ENCODE results near the gene STARD10. TPM values are rescaled to one million over a fixed set of nuclear protein-coding genes. Genes with fewer than 3 reads are reported as not detected.

STARD10 gene
- total and polyA plus RNA-seq, 11 donors: 35.2 to 237 (median 55.2) TPM

- no peaks in the 10 kb centered on the region for H3K9me3 ChIP-seq
- peak; percentile 79 to 84 (median 81) for ATAC-seq
- H3K27me3 ChIP-seq: no peaks in the 10 kb centered on the region
- intact Hi-C loops (cut with DNase I): loop anchor here in 6 of 10 donors (5.0 to 10.0 kb wide), 7 partner anchors 90 to 563 kb away; partner anchors contain the start of genes ATG16L2 (in 1 of the 6), FCHSD2 (in 1 of the 6) and P2RY6 (in 1 of the 6)
- H3K36me3 ChIP-seq: peaks cover 0 to 38% (median 5%) of the 10 kb centered on the region in 9 donors
- TF ChIP-seq POLR2A (IDR thresholded peaks at IDR 0.05): peak in 1 of 2 donors; percentile 66
- TF ChIP-seq, protein P1, sequence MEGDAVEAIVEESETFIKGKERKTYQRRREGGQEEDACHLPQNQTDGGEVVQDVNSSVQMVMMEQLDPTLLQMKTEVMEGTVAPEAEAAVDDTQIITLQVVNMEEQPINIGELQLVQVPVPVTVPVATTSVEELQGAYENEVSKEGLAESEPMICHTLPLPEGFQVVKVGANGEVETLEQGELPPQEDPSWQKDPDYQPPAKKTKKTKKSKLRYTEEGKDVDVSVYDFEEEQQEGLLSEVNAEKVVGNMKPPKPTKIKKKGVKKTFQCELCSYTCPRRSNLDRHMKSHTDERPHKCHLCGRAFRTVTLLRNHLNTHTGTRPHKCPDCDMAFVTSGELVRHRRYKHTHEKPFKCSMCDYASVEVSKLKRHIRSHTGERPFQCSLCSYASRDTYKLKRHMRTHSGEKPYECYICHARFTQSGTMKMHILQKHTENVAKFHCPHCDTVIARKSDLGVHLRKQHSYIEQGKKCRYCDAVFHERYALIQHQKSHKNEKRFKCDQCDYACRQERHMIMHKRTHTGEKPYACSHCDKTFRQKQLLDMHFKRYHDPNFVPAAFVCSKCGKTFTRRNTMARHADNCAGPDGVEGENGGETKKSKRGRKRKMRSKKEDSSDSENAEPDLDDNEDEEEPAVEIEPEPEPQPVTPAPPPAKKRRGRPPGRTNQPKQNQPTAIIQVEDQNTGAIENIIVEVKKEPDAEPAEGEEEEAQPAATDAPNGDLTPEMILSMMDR (IDR thresholded peaks at IDR 0.05): no peak
- peak; percentile 91 to 94 (median 92) for DNase-seq
- H3K4me1 ChIP-seq: peaks cover 3 to 84% (median 47%) of the 10 kb centered on the region in 12 donors
- peak overlapping the region; percentile 82 to 98 (median 92) for H3K27ac ChIP-seq
- WGBS, 4 donors: 0 to 1% (median 0%) methylated on average over 8 to 10 of the region's 10 CpGs
- peak overlapping the region; percentile 25 to 86 (median 71) for H3K4me3 ChIP-seq
Measured at GRCh38 chr11:72722050-72722748, 71.6 kb downstream of the STARD10 start.

- Histone ChIP-seq H3K4me3 (peak overlapping the region; percentile 25 to 86 (median 71)), H3K4me1 (peaks cover 3 to 87% (median 49%) of the 10 kb centered on the region in 12 donors), H3K36me3 (peaks cover 0 to 41% (median 8%) of the 10 kb centered on the region in 9 donors), H3K27ac (peak overlapping the region; percentile 82 to 98 (median 92)), H3K9me3 (no peaks in the 10 kb centered on the region), H3K27me3 (no peaks in the 10 kb centered on the region)
- TF ChIP-seq, protein P1 (IDR thresholded peaks at IDR 0.05): no peak
- TF ChIP-seq POLR2A (IDR thresholded peaks at IDR 0.05): no peak
- DNase-seq (peak in 3 of 5 donors; percentile 52 to 73 (median 70)), ATAC-seq (peak in 3 of 4 donors; percentile 10 to 32 (median 19))
- 1 to 19% (median 3%) methylated on average over 13 of the region's 13 CpGs for WGBS, 4 donors
- intact Hi-C loops (cut with DNase I): loop anchor here in 6 of 10 donors (5.0 to 10.0 kb wide), 7 partner anchors 91 to 563 kb away; partner anchors contain the start of genes ATG16L2 (in 1 of the 6), FCHSD2 (in 1 of the 6) and P2RY6 (in 1 of the 6)
Measured at GRCh38 chr11:72721689-72722049, 72.2 kb downstream of the STARD10 start.

- Histone ChIP-seq H3K4me1 (peaks cover 3 to 91% (median 53%) of the 10 kb centered on the region in 12 donors), H3K9me3 (no peaks in the 10 kb centered on the region), H3K27ac (peak overlapping the region; percentile 82 to 98 (median 92)), H3K27me3 (no peaks in the 10 kb centered on the region), H3K36me3 (peaks cover 0 to 41% (median 6%) of the 10 kb centered on the region in 9 donors), H3K4me3 (peak overlapping the region; percentile 25 to 86 (median 71))
- WGBS, 4 donors: 6 to 14% (median 10%) methylated on average over 3 of the region's 3 CpGs
- intact Hi-C loops (cut with DNase I): loop anchor here in 6 of 10 donors (5.0 to 10.0 kb wide), 7 partner anchors 91 to 564 kb away; partner anchors contain the start of genes ATG16L2 (in 1 of the 6), FCHSD2 (in 1 of the 6) and P2RY6 (in 1 of the 6)
- DNase-seq (peak in 2 of 5 donors; percentile 13 to 21), ATAC-seq (no peak)
- TF ChIP-seq POLR2A (IDR thresholded peaks at IDR 0.05): no peak
- TF ChIP-seq, protein P1 (IDR thresholded peaks at IDR 0.05): no peak
Measured at GRCh38 chr11:72721276-72721675, 72.6 kb downstream of the STARD10 start.

GRCh38 chr11:72720784-72721183 is 73.1 kb downstream of the STARD10 start:
- peaks cover 3 to 96% (median 56%) of the 10 kb centered on the region in 12 donors for H3K4me1 ChIP-seq

More at GRCh38 chr11:72720784-72721183, 73.1 kb downstream of the STARD10 start:
- H3K9me3 ChIP-seq: no peaks in the 10 kb centered on the region
- 44 to 76% (median 59%) methylated on average over 4 of the region's 4 CpGs for WGBS, 4 donors
- H3K27me3 ChIP-seq: no peaks in the 10 kb centered on the region
- DNase-seq (peak in 1 of 5 donors; percentile 40), ATAC-seq (peak in 3 of 4 donors; percentile 0 to 2 (median 1))
- intact Hi-C loops (cut with DNase I): loop anchor here in 6 of 10 donors (5.0 to 10.0 kb wide), 7 partner anchors 92 to 564 kb away; partner anchors contain the start of genes ATG16L2 (in 1 of the 6), FCHSD2 (in 1 of the 6) and P2RY6 (in 1 of the 6)
- TF ChIP-seq POLR2A (IDR thresholded peaks at IDR 0.05): no peak
- TF ChIP-seq, protein P1 (IDR thresholded peaks at IDR 0.05): no peak
- peak overlapping the region; percentile 82 to 98 (median 92) for H3K27ac ChIP-seq
- peaks cover 0 to 41% (median 6%) of the 10 kb centered on the region in 9 donors for H3K36me3 ChIP-seq
- H3K4me3 ChIP-seq: peak overlapping the region; percentile 25 to 86 (median 71)

All from heart left ventricle (tissue), 16 donors.